NCI-H1694 (cell line): ENCODE data around the gene EFCAB6.
A peak's percentile ranks its signal among the peaks of the same experiment; 100 is the strongest.

Source experiments
- DNase-seq: peaks from one replicate; lab custom pipeline; 2025; lab: John Stamatoyannopoulos, UW

EFCAB6 gene

DNA sequence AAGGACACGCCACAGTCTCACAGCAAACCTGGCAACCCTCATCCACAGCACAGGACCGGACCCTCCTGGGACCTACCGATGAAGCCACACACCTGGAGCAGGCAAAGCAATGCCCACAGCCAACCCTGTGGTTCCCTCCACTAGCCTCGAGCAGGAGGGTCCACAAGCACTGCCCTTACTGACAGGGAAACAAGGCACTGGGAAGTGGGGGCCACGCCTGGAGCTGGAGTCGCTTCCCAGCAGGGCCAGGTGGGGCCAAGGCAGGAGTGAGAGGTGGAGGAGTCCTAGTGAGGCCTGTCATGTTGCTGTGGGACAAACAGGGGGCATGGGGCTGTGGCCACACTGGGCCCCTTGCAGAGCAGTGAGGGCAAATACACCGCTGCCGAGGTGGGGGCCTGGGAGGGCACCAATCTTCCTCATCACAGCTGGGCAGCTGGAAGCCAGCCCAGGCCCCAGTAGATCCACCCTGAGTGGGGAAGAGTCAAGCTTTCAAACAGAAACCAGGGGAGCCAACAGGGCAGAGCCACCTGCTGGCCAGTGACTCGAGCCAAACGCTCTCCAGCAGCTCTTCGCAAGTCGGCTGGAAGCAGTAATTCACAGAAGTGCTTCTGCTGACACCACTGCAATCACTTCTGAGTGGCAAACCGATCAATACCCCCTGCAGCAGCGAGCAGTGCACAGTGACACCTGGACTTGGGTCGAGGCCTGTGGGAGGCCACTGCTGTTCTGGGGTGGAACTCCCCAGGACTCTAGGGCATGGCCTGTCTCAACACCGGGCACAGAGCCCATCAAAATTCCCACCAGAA is 36.5 kb upstream of the EFCAB6 start:
- peak; percentile 35 for DNase-seq

DNA sequence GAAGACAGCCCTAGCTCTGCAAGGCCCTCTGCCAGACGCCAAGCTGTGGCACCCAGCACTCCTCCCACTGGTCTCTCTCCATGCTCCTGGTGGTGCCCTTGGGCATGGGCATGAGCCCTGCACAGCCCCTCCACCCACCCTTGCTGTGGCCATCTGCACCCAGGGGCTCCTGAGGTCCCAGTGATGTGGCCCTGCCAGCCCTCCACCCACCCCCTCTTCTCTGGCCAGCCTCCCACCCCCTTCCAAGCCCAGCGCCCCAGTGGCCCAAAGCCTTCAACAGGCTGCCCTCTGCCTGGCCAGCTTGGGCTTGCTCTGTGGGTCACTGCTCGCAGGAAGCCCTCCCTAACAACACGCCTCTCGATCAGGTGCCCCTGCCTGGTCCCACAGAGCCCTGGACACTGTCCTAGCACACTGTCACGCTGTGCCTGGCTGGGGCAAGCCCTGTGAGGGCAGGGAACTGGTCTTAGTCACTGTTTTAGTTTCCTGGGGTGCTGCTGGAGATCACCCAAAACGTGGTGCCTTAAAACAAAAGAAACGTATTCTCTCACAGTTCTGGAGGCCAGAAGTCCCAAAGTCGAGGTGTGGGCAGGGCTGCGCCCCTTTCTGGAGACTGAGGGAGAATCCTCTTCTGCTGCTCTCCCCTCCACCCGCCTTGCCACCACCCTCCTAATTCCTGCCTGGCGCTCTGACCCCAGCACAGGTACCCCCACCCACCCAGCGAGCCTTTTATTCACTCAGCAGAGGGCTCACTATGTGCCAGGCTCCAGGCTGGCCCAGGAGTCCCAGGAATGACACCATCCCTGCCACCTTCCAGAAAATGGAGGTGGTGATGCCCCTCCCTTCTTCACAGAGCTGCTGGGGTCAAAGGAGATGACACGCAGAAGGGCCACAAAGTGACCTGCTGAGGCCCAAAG is 35.5 kb upstream of the EFCAB6 start:
- no peak for DNase-seq

DNA sequence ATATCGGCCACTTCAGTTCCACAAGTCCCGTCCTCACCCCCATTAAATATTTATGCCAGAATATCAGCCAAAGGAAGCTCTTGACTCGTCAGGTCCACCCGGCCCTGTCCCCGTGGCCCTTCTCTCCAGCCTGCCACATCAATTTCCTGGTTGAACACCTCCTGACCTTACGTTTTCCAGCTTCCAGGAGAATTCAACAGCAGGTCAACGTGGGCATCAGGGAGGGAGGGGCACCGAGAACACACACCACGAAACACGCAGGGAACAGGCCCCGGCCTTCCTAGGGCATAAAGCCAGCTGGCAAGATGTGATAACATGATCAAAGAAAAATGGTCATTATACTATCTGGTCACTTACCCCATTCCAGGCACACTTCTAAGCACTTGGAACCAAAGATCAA is 34.9 kb upstream of the EFCAB6 start:
- no peak for DNase-seq

DNA sequence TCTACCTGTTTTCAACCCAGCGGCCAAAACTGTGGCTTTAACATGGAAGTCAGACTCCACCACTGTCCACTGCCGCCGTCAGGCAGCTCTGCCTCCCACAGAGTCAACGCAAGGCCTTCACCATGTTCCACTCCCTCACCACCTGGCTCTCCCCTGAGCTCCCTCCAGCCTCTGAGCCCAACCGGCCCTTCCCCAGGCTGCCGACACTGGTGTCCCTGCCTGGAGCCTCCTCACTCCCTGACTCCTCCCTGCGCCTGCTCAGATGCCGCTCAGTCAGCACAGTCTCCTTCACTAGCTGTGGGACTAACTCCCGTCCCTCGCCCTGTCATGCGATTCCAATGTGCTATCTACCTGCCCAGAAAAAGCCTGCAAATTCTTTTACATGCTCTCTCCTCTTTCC is 33.9 kb upstream of the EFCAB6 start:
- DNase-seq = no peak

DNA sequence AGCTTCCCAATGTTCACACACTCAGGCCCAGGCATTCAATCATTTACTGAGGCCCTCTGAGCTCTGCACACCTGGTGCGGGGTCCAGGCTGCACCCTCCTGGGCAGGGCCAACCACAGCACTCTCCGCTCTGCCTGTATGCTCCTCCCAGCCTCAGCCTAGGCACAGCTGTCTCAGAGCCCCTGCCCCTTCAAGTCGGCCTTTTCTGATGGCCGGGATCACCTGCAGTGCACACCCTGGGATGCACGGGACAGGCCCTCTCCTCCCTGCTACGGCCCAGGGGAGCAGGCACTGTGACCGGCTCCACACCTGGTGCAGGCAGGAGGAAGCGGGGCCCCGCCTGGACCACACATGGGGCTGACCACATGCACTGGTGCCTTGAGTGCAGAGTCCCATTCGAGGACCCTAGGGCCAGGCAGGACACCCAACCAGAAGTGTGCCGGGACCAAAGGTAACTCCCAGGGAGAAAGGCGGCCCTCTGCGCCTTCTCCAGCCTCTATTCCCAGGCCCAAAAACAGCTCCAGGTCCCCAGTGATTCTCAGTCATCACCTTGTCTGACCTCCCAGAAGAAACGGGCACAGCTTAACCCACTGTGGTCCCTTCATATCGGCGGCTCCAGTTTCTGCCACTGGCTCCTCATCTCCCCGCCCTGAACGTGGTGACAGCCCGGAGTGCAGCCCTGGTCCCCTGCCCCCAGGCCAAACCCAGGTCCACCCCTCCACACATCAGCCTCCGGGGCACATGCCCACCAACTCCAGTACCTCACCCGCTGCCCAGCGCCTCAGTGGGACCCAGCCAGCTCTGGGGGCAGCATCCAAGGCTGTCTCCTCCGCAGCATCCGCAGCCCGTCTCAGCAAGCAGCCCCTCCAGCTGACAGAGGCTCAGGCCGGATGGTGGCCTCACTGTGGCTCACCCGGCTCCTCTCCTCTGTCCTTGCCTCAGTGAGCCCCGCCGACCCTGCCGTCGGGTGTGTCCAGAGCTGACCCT is 32.7 kb upstream of the EFCAB6 start:
- no peak for DNase-seq

DNA sequence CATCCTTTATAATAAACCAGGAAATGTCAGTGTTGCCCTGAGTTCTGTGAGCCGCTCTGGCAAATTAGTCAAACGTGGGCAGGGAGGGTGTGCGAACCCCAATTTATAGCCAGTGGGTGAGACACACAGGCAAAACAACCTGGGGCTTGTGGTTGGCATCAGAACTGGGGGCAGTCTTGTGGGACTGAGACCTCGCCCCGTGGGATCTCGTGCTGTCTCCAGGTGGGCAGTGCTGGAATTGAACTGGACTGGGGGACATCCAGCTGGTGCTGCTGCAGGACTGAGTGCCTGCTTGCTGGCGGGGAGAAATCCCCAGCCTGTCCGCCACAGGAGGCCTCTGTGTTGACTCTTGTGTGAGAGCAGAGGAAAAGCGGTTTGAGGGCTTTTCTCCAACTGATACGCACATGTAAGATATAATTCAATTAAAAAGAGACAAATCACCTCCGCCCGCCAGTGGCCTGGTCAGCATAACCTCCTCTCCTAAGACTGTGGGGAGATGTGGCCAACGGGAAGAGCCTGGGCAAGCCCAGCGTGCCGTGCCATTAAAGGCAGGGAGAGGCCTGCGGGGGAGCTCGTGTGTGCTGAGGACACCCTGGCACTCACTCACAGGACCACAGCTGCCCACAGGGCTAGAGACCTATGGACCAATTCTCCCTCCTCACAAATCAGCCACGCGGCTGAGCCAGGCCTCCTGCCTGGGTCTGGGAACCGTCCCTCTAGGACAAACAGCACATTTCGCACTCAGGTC is 31.9 kb upstream of the EFCAB6 start:
- no peak for DNase-seq

DNA sequence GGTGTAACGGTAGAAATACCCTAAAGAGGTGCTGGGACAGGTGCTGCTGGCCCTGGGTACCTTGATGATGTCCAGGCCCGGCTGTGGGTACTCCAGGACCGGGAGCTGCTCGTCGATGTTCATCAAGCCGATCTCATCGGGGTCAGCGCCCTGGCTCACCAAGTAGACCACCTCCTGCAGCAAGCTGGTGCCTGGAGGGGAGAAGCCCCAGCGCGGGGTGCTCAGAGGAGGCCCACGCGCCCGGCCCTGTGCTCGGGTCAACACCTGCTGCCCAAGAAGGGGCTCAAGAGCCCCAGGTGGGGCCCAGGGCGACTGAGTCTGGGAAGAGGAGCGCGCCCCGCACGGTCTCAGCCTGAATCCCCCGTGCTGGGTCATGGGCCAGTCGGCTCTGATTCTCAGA is 29.6 kb upstream of the EFCAB6 start:
- no peak for DNase-seq

DNA sequence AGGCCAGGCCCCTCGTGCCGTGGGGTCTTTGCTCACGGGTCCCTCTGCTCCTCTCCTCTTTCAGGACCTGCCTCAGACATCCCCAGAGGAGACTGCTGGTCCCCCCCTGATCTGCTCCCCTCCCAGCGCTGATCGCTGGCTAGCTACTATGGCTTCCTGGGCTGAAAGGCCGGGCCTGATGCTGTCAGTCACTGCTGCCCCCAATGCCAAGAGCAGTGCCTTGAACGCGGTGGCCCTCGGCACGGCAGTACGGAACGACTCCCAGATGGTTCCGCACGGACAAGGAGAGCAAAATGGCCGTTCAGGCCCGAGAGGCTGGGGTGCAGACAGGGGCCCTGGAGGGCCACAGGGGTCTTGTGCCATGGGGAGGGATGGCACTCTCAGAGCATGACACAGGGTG is 28.7 kb upstream of the EFCAB6 start:
- DNase-seq = no peak

DNA sequence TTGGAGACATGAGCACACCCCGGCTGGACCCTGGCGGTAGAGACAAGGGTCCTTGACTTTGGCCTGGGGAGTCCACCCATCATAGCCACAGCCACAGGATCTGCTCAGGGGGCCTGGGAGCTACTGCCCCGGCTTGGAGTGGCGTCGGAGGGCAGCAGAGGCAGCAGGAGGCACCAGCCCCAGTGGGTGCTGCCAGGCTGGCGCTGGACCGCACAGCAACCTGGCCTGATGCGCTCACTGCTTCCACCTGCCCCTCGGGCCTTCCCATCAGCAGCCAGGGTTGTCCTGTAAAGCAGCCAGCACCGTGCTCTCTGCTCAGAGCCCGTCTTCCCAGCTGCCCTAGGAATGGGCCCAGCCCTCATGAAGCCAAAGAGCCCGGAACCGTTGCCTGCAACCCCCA is 28.3 kb upstream of the EFCAB6 start:
- DNase-seq = no peak

DNA sequence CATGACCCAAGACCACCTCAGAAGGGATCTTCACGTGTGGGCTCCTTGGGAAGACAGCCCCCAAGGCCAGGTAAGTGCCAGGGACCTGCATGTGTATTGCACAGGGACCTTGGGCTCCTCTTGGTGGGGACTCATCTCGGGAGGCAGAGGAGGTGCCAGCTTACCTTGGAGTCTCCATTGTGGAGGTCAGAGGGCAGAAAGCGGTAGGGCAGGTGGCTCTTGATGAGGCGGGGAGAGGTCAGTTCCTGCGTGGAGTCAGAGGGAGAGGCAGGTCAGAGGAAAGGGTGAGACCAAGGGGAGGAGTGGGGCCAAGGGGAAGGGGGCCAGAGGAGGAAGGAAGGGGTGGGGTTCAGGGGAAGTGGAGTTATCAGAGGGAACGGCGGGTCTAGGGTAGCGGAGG is 27.7 kb upstream of the EFCAB6 start:
- DNase-seq = no peak

DNA sequence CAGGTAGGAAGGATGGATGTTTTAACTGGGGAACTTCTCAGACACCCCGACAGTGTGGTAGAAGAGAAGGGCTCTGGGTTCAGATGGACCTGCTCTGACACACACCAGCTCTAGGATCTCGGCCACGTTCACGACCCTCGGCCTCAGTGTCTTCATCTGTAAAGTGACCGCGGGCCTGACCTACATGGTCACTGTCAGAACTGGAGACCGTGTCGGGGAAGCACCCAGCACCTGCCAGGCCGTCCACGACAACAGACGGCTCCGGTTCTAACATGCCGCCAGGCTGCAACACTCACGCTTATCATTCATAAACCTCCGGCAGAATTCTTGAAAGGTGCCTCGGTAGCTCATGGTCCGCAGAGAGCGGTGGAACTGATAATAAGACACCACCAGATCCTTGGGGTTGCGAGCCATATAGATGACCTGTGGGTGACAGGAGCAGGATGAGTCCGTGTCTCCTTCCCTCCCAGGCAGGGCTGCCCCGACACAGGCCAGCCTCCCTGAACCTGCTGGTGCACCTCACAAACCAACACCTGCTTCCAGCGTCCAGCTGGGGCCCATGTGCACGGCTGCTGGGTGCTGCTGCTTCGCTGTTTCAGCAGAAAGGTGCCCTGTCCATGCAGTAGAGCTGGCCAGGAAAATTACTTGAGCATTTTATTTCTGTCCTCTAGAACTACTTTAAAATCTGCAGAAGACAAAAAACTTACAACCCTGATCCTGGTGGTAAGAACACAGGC is 26.6 kb upstream of the EFCAB6 start:
- no peak for DNase-seq

DNA sequence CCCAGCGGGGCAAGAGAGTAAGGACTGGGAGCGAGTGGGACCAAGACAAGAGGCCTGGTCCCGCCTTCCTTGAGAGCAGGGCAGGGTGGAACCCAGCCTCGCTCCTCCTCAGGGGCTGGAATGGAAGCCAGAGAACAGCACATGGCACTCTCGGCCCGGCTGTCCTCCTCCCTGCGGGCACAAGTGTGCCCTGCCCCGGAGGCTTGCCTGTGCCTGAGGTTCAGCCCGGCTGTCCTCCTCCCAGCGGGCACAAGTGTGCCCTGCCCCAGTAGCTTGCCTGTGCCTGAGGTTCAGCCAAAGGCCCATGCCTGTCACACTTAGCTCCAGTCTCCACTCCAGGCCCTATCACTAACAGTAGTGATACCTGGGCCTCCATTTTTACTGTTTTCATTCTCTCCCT is 26.1 kb upstream of the EFCAB6 start:
- no peak for DNase-seq

DNA sequence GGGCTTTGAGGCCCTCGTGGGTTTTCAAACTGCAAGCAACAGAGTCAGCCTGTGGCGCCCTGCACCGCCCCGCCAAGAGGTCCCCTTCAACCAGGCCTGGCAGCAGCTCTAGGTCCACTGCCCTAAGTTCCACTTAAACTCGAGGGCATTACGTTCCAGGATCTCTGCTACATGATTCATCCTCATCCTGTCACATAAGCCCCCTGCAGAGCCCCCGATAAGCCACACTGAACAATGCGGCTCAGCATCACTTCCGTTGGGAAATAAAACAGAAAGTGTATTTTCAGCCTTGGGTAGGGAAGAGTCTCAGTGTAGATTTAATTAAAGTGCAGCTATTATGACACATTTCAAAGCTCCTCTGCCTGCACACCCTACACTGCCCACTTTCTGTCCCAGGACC is 25.6 kb upstream of the EFCAB6 start:
- no peak for DNase-seq

DNA sequence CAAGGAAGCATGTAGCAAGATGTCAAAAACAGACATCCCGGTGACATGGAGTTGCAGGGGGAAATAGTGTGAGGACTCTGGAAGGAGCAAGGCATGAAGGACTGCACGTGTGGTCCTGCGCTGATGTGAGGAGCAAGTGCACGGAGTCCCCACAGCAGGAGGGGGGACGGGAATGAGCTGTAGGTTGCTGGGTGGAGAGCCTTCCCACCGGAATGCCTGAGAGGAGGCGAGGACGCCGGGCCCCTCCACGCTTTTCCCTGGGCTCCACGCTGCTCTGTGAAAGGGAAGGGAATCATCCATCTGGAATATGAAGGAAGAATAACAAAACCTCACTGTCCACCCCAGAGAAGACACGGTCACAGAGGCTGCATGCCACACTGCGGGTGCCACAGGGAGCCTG is 23.6 kb upstream of the EFCAB6 start:
- DNase-seq = no peak

DNA sequence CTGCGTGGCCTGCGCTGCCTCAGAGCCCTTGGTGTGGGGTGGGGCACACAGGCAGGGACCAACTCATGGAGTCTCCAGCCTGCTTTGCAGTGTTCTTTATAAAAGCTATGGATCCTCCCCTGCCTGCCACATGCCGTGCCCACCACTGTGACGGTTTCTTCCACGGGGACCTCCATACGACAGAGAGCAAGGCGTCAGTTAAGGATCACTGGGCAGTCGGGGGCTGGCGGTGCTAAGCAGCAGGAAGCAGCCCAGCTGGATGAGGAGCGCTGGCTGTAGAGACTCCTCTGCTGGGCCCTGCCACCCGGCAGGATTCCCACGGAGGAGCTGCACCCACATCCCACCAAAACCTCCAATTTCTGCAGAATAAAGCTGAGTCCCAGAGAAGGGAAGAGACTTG is 23.1 kb upstream of the EFCAB6 start:
- DNase-seq = no peak

DNA sequence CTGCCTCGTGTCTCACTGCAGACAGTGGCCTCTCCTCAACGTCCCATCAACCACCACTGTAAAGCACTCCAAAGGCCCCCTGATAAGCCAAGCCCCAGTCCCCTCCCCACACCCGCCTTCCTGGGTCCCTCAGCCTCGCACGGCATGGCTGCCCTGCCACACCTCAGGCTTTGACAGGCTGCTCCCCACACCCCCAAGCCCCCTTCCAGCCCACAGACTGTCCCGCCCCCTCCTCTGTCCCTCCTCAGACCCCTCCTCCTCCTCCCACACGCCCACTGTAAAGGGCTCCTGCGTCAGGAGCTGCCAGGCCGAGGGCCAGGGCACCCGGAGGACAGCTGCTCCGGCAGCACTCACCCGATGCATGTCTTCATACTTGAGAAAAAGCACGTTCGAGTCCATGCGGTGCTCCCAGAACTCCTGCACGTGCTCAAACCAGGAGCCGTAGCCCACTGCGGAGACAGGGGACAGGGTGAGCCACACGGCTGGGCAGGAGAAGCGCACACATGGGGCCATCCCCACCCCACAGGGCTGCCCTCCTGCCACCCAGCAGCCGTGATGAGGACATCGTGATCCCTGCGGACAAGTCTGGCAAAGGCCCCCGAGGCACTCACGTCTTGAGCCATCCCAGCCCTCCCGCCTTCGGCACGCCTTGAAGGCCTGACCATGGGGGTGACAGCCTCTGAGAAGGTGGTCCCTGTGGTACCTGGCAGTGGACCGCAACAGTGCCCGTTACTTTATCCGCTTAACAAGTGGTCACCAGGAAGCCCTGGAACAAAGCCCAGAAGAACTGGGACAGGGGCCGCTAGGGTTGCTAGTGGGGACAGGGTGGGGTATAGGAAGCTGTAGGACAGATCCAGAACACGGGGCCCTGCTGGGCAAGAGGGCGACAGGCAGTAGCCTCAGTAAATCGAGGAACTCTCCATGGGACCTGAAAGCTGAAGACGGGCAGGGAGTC is 21.5 kb upstream of the EFCAB6 start:
- no peak for DNase-seq

DNA sequence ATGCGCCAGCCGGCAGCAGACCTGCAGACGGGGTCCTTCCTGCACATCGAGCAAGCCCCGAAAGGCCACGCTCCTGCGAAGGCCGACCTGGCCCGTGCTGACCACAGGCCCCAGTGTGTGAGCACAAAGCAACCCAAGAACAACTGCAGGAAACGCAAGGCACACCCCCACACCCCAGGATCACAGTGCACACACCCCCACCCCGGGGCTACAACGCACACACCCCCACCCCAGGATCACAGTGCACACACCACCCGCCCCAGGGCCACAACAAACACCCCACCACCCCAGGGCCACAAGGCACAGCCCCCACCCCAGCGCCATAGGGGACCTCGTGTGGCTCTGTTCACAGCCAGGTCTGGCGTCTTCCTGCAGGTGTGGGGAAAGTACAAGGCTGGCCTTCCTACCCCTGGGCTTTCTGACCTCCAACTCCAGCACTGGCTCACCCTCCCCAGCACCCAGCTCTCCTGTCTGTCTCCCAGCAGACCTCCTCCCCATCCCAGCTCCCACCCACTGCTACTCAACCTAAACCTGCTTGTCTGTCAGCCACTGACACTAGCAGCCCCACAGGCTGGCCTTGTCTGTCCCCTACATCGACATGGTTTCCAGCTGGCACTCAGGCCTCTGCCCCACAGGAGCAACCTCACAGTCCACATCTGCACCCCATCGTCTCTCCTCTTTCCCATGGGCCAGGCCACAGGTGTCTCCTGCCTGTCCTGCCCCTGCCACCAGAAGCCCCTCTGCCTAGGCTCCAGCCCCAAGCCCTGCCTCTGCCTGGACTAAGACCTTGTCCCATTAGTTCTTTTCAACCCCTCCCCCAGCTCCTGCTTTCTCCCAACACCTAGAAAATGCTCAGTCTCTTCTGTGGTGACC is 20.5 kb upstream of the EFCAB6 start:
- no peak for DNase-seq

DNA sequence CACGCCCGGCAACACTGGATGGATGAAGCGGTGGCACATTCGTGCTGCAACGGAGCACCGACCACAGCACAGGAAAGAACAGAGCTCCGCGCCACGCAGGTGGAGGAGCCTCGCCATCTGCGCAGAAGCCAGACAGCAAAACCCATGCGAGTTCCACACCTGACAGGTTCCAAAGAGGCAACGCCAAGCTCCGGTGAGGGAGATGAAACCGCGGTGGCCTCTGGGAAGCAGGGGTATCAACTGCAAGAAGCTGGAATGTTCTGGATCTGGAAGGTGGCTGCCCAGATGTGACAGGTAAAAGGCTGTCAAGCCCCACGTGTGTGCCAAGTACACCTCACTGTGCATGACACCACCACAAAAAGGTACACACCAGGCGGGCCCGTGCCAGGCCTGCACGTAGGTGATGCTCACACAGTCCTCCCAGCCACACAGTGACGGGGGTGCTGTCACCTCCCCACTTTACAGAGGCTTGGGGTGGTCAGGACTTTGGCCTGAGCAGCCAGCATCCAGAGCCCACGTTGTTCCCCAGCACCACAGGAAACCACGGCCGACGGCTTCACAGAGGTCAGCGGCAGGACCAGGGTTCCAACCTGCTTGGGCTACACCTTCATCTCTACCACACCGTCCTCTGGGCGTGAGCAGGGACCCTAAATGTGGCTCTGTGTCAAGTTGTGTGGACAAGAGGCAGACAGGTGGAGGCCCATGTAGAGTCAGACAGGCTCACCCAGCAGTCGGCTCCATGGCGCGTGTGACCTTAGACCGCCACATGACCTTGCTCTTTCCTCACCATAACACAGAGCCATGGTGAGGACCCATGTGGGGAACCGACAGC is 19.7 kb upstream of the EFCAB6 start:
- no peak for DNase-seq
